ENCODE measurements around the gene BST2.
"Not testable (repeated sequence)": the region's sequence is repeated elsewhere in the genome, so short reads cannot be mapped to it uniquely, and the experiment has no call there.

The BST2 gene

GRCh38 chr19:17385878-17386611, 19.4 kb downstream of the BST2 start:
- peak; percentile 56 for DNase-seq

DNA sequence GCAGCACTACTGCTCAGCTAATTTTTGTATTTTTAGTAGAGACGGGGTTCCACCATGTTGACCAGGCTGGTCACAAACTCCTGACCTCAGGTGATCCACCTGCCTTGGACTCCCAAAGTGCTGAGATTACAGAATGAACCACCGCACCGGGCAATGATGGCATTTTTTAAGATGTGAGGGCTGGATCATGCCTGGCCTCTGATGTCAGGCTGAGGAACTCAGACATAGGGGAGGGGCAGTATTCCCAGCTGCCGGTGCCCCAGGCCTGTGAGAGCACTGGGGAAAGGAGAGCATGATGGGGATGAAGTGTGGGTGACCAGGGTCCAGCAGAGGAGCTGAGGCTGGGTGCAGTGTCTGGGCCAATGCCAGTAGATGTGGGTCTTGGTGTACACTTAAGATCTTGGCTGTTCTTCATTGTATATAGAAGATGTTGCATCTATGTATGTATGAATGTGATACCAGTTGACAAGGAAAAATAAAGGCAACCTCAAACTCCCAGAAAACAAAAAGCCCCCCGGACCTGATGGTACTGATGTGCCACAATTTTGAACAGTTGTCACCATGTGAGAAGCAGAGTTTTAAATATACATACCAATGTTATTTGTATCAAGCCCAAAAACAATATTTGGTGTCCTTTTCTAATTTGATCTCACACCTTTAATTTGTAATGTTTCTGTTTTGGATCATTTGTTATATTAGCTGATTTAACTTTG, 24.8 kb downstream of the BST2 start:
- DNase-seq = no peak

- no peak for DNase-seq
These were observed 26.2 kb downstream of the BST2 start for GRCh38 chr19:17379221-17379631.

- DNase-seq = no peak
These were observed 27.2 kb downstream of the BST2 start for GRCh38 chr19:17378271-17378670.

- no peak for DNase-seq
These were observed 28.4 kb downstream of the BST2 start, which contains the start of gene PLVAP for GRCh38 chr19:17376935-17377600. PLVAP (minus strand) TSS chr19:17377342; CDS start chr19:17377288, 54 bp downstream.

DNA sequence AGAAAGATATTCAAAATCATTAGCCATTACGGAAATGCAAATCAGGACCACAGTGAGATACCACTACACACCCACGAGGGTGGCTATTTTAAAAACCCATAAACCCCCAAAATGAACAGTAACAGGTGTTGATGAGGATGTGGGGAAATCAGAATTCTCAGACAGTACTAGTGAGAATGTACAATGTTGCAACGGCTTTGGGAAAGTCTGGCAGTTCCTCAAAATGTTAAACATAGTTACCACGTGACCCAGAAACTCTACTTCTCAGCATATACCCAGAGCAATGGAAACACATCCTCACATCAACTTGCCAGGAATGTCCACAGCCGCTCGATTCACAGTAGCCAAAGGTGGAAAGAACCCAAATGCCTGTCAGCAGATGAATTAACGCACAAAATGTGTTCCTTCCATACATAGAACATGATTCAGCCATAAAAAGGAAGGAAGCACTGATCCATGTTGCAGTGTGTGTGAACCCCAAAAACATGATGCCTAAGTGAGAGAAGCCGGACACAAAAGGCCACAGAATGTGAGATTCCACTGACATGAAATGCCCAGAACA, 35.3 kb downstream of the BST2 start:
- DNase-seq = no peak

GRCh38 chr19:17365361-17365760, 40.1 kb downstream of the BST2 start:
- DNase-seq = no peak

GRCh38 chr19:17363852-17364605, 41.4 kb downstream of the BST2 start:
- not testable (repeated sequence) for DNase-seq

- DNase-seq = no peak
These were observed 45.3 kb downstream of the BST2 start for GRCh38 chr19:17359905-17360800.

- no peak for DNase-seq
These were observed 47.0 kb downstream of the BST2 start for GRCh38 chr19:17358395-17358794.

- DNase-seq = no peak
These were observed 47.7 kb downstream of the BST2 start for GRCh38 chr19:17357724-17358123.

GRCh38 chr19:17357078-17357666, 48.3 kb downstream of the BST2 start:
- DNase-seq = no peak

GRCh38 chr19:17353386-17353785, 52.0 kb downstream of the BST2 start:
- DNase-seq = no peak
